GM18508 (cell line): ENCODE data around the gene TBC1D3B.
"Not testable (repeated sequence)": the region's sequence is repeated elsewhere in the genome, so short reads cannot be mapped to it uniquely, and the experiment has no call there.

Source experiments
- ATAC-seq: cut with Tn5 transposase; IDR thresholded peaks from one replicate; pipeline ENCODE4 v1.9.1; 2021; ENCODE audit warnings: moderate number of reproducible peaks; ENCODE audit not compliant: insufficient read depth, unreplicated experiment

Gene TBC1D3B

DNA sequence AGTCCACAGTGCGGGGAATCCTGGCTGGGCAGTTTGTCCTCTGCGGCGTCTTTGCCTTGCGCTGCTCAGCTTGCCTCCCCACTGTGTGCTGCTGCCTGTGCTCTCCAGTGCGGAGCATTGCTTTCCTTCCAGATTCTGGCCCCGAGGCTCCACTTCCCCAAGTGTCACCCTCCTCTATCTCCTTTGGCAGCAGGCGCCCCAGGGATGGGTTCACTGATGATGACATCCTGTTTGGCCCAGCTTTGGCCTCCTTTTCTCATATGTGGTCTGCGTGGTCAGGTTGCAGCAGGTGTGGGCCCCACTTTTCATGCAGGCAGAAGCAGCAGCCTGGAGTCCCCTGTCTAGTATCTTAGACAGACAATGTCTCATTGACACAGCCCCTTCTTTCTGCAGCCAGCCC lies 25.1 kb upstream of the TBC1D3B start:
- ATAC-seq: not testable (repeated sequence)

DNA sequence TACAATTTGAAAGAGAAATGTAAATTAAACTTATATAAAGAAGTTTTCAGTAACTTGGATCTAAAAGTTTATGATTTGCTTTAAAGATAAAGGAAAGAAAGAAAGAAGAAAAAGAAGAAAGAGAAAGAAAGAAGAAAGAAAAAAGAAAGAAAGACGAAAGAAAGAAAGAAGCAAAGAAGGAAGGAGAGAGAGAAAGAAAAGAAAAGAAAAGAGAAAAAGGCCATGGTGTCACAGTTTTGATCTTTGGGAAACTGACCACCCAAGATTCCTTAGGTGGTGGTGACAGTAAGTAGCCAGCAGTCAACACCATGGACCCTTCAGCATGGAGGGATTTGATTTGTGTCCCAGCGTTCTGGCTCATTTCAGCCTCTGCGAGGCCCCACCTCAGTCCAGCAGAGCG lies 24.7 kb upstream of the TBC1D3B start:
- ATAC-seq: not testable (repeated sequence)

DNA sequence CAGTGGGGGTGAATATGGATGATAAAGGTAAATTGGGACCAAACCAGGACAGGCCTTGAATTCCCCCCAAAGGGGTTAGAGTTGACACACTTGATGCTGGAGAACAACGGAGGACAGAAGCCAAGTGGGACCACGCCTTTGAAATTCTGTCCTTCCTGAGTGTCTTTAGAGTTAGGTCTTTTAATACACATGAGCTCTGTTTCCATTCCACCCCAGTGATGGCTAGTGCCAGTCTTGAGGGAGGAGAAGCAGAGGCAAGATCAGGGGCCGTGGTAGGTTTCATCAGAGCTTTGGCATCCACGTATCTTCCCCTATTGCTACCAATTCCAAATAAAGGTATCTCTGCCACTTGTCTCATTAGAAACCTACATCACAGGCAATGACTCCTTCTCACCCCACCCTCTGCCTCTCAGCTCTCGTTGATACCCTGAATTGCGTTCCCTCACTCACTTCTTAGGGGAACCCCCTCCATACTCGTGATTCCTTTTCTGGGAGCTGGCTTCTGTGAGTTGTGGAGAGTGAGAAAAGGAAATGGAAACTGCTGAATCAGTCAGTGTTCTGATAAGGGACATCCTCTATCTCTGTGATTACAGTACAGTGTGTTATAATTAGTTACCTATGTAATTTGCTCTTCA lies 22.5 kb upstream of the TBC1D3B start:
- ATAC-seq: no peak

DNA sequence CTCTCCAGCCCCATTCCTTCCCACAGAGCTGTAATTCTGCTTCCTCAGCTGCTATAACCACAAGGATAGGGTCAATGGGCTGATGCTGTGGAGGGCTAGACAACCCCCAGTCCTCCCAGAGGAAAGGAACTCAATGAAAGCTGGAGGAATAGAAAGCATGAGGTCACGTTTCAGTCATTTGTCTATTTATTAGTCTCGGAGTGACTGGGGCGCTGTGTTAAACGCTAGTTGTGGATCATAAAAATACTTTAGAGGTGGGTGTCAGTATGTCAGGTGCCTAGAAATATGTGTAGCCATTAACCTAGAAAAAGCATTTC lies 20.9 kb upstream of the TBC1D3B start:
- no peak for ATAC-seq

DNA sequence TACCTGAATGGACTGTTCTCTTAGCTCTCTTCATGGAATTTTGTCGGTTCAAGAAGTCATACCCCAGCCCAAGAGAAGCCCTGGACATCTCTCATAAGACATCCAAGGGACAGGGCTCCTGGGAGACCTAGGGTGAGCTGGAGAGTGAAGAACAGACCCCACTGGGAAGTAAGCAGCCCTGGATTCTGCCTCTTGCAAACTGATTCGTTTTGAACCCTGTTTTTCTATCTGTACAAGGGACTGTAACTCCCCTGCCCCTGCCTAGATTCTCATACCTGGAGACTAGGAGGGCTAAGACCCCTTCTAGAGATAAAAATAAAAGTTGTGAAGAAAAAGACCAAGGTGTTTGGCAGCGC lies 19.7 kb upstream of the TBC1D3B start:
- ATAC-seq: no peak

DNA sequence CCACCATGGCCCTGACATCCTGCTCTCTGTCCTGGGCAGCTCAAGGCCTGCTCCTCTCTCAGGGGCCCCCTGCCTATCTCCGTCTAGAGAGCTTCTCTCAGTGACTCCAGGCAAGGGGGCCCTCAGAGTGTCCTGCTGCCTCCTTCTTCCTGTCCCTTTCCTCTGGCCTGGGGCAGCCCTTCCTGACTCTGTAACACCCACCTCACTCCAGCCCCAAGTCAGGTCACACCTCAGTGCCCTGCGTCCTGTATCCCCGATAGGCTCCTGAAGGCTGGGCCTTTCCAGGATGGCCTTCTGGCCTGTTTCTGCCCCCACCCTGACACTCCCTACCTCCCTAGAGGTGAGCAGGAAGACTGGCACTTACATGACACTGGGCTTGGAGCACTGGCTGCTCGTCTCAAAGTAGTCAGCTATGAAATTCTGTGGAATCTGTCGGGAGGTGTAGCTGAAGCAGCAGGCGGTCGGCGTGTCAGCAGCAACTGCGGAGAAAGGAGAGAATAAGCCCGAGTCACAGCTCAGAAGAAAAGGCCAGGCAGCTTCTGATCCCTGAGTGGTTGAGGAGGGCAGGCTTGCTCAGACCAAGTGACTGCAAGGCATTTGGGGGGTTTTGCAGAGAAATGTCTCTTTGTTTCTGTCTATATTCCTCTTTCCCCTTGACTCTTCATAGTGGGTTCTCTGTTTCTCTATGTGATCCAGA lies 19.1 kb upstream of the TBC1D3B start:
- ATAC-seq: no peak

DNA sequence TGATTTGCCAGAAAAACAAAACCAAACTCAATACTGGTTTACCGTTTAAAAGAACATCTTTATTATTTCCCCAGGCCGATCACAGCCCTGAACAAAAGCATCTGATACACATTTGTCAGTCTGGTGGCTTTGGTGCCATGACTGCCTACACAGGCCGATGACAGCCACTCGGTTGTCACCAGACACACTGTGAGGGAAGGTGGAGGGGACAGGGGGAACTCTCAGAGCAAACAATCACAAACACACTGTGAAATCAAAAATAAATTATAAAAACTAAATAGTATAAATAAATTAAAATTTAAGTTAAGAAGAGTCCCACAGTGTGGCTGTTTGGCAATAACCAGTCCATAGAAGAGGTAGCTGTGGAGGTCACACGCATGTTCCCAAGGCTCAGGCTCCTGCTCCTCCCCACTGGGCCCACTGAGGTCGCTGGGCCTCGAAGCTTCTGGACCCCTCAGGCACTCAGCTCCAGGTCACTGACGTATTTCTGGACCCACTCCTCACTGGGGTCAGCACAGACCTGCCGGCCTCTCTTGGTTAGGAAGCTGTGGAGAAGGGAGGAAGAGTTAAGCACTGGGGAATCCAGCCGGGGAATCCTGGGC lies 18.5 kb upstream of the TBC1D3B start:
- not testable (repeated sequence) for ATAC-seq

DNA sequence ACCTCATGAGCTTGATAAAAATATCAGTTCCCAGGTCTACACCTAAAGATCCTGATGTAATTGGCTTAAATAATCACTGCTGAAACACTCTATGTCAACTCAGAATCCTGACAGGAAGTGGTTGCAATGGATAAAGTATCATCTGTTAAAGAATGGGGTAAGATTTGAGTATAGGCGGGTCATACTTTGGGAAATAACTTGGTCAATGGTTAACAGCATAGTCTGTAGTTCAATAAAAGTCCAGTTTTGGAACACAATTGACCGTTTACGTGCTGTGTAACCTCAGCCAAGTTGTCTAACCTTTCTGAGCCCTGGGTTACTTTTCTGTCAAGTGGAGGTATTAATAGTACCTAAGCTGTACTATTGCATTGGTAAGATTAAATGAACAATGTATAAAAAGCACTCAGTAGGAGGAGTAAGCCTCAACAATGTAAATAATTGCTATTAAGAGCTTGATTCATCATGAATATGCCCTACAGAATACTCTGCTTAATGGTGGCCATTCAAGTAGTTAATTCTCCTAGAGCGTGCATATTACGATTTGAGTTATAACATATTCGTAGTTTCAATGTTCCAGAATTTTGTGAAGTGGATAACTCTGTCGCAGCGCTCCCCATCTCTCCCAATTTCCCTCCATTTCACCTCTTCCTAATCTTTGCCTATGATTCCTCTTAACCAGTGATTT lies 17.9 kb upstream of the TBC1D3B start:
- ATAC-seq: not testable (repeated sequence)

DNA sequence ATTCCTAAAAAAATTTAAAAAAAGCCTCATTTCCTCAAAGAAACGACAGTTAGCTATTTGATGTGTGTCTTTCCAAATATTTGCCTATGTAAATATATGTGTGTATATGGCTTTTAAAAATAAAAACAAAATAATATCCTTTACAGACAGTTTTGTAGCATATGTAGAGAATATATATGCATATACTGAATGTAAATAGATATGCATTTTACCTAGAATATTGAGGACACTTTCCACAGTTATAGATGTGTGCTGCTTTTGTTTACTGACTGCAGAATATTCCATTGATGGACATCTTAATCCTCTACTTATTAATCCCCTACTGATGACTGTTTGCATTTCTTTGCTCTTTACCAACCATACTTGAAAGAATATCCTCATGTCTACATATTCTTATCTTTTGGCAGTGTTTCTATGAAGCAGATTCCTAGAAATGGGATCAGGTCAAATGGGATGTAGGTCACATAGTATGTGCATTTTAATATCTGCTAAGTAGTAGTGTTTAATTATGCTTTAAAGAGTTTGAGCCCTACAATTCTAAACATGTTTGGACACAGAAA lies 16.9 kb upstream of the TBC1D3B start:
- no peak for ATAC-seq

DNA sequence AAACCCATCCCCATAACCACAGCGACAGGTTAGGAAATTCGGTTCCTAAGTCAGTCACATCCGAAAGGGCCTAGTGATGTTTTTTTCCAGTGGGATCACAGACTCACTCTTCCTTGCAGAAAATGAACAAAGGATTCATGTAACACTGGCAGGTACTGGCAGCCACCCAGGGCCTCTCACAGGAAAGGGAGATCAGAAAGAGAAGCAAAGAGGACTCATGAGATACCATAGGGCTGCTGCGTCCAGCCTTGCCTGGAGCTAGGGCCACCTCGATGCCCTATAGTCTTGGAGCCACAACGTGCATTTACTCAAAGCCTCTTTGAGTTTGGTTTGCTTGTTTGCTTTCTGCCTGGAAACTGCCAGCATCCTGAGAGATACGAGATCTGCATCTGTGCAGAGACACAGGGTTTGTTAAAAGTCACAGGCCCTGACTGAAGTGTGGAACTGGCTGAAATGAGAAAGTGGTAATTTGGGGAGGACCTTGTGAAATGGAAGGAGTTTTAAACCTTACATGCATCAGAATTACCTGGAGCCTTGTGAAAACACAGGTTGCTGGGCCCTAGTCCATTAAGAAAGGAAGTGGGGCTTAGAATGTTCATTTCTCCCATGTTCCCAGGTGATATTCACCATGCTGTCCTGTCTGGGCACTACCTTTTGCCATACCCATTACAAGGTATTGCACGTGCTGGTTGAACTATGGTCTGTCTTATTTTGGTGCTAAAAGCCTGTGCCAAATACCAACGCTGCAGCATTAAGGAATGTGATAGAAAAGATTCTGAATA lies 14.3 kb upstream of the TBC1D3B start:
- not testable (repeated sequence) for ATAC-seq

DNA sequence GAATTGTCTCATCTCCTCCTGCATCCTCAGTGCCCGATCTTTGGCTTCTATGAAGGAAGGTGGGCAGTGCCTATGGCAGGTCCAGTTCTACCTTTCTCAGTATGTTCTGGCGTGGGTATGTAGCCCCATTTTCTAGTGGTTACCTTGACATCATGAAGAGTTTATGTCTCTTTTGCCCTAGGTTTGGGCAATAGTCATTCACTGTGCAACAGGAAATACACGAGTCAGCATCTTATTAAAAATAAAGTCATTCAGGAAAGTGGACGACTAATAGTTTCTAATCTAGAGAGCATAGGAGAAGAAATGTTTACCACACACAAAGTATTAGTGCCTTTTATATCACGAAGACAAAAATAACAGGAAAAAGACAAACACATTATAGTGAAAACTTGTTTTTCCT lies 13.6 kb upstream of the TBC1D3B start:
- not testable (repeated sequence) for ATAC-seq

DNA sequence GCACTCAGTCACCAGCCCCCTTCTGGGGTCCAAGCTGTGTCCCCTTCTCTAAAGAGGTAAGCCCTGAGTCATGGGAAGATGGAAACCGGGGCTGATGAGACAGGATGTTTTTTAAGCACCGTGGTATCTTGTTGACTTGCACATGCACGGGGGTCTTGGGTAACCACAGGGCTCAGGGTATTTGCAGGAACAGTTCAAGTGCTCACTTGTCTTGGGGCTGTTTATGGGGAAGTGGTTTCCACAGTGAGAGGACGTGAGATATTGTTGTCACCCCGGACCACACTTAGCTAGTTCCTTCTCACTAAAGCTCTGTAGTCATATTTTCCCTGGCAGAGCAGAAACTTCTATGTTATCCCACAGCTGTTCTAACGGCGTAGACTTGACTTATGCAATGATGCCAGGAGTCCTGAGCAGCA lies 12.5 kb upstream of the TBC1D3B start:
- ATAC-seq: no peak

DNA sequence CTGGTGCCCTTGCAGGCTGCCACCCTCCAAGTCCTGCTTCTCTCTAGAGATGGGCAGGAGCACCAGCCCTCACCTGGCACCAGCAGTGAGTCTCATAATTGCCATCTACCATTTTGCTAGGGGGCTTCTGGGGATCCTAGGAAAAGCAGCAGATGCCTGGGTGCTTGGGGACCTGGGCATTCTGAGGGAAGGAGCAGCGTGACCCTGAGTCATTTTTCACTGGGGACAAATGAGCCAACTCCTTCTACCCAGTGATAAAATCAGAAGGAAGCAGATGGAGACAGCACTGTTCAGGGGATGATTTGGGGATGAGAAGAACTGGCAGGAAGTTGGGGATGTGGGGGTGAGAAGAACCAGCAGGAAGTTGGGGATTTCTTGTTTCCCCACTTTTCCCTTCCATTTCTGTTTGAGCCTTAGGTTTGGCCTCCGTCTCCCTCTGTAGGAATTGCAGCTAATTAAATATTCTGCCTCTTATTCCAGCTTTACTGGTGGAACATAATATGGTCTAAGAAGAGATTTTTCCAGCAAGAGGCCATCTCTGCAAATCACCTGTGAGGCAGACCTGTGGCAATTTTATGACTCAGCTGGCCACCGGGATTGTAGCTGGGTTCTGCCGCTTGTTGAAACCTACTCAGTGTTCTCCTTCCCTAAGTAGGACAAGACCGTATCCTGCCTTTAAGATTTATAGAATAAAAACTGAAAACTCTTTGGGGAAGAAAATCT lies 11.7 kb upstream of the TBC1D3B start:
- ATAC-seq: not testable (repeated sequence)

DNA sequence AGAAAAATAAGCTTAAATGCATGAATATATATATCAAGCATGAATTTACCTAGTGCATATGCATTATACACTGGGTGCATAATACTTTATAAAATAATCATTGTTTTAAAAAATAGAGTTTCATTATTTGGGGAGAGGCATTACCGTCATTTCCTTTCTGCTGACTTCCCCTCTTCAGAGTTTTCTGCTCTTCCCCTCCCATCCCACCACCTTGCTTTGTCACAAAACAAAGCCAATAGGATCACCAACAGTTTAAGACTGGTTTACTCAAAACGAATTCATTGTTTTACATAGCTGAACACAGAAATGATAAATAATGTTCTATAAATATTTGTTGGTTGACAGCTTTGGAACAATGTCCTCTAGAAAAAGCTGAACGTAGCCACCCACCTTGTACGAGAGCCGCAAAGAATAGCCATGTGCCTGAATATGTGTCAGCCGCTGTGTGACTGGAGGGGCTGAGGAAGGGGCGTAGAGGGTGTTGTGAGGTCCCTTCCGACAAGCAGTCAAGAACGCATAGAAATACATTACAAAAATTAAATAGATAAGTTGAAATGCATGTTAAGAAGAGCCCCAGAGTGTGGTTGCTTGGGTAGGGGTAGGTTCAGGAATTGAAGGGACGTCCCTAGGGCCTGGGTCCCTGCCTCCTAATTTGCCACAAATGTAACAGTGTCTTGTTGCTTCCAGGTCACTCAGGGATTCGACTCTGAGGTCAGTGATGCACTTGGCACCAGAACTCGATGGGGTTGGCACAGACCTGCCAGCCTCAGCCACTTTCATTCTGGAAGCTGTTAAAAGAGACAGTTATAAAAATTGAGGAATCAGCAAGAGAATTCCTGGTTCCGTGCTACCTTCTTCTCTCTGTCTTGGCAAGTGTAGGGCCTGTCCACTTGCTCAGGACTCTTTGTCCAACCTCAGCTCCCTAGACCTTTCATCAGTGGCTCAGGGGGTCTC lies 10.7 kb upstream of the TBC1D3B start:
- not testable (repeated sequence) for ATAC-seq

DNA sequence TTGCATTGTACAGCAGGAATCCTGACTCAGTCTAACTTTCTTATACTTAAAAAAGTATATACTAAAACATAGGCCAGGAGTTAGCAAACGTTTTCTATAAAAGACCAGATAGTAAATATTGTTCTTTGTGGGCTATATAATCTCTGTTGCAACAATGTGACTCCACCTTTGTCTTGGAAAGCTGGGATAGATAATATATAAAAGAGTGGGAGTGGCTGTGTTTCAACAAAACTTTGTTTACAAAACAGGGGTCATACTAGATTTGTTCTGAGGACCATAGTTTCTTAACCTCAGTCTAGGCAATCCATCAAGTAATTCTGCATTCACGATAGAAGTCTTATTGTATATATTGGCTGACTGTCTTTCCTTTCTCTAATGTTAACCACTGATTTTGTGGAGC lies 9.0 kb upstream of the TBC1D3B start:
- ATAC-seq: no peak

DNA sequence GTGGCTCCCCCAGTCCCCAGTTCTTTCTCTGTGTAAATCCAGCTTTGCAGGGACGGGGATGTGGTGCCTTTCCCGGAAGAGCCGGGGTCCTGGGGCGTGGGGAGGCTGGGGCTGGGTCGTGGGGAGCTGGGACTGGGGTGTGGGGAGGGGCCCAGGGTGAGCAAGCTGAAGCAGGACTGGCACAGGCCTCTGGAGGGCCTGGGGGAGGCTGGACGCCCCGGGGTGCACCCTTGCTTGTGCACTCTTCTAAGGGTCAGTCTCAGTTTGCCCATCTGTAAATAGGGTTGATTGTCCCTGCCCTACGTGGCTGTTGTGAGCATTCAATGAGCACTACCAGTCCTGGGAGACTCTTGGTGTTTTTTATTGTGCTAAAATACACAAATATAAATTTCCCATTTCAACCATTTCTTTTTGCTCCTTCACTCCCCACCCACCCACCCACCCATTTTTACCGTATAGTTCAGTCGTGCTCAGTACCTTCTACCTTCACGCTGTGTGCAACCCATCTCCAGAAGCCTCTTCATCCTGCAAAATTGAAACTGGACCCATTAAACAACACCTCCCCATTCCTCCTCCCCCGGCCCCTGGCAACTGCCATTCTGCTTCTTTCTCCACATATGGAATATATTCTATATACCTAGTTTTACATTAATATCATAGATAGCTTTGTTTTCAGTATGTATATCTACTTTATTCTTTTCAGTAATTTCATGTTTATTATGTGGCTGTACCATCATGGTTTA lies 7.8 kb upstream of the TBC1D3B start:
- ATAC-seq: no peak

DNA sequence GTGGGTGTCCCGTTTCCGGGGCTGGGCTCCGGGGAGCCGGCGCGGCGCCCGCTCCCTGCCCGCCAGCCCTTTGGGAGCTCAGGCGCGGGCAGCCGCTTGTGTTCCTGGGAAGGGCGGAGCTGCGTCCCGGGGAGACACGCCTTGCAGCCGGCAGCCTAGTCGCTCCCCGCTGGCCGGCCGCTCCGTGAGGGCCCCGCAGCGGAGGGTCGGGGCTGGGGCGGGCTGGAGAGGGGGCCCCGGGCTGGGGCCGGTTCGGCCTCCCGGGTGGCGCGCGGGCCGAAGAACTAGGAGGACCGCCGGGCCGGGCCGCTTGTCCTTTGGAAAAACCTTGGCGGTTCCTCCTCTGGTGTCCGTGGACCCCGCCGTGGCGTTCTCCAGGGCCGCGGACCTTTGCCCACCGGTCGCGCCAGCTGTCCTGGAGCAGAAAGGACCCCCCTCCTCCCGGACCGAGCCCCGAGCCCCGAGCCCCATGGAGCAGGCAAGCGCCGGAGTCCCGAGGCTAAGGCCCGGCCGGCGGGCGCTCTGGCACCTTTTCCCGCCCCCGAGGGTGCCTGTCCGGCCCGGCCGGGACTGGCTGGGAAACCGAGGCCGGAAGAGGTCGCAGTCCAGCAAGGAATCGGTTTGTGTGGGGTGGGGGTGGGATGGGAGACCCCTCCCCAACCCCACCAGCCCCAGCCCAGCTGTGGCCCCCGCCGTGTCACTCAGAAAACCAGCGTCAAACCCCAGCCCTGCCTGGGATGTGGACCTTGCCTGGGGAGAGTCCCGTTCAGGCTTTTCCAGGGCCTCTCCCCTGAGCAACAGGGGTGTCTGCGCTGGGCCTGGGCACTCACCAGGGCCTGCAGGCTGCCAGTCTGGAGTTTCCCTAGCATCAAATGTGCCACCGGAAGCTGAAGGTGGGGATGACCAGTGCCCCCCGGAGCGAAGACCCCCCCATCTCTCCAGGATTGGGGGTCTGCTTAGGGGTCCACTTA lies 6.8 kb upstream of the TBC1D3B start:
- ATAC-seq: no peak
